ENCODE measurements around the gene TNFRSF14. TPM values are rescaled to one million over a fixed set of nuclear protein-coding genes. Genes with fewer than 3 reads are reported as not detected.

TNFRSF14 gene
- total RNA-seq, 1 experiment from 2014 or later, result 0.57 TPM

- no CpG with 5 or more reads among the region's 9 CpGs for WGBS (ENCODE audit: extremely low coverage, insufficient read length, low lambda C conversion rate)
- H3K4me2 ChIP-seq (ENCODE audit: insufficient read depth, insufficient read length, low read length), result no peak overlapping the region
- Mint-ChIP-seq H3K27me3 (ENCODE audit: low read depth) (peaks cover 88% of the 10 kb centered on the region), H3K27ac (no peak overlapping the region), H3K4me3 (no peak overlapping the region), H3K9me3 (peaks cover 0 to 3% of the 10 kb centered on the region in 2 experiments; a peak in 2 of 5 replicates), H3K36me3 (ENCODE audit: insufficient read depth in 1 of 3, low read depth in 3 of 3) (no peaks in the 10 kb centered on the region), H3K4me1 (peaks cover 10 to 26% of the 10 kb centered on the region in 2 experiments)
- no peak overlapping the region for H3K23ac ChIP-seq (ENCODE audit: insufficient read length, low read depth, low read length)
- TF ChIP-seq CTCF (conservative IDR thresholded peaks at IDR 0.05), result no peak
- no peaks in the 10 kb centered on the region for H3K79me2 ChIP-seq (ENCODE audit: insufficient read depth, low read length)
- peaks cover 3% of the 10 kb centered on the region for H4K20me1 ChIP-seq (ENCODE audit: control insufficient read depth, insufficient read depth, insufficient read length)
- peaks cover 5% of the 10 kb centered on the region; the same call in 1 of the 2 replicates for H3K27me3 ChIP-seq (ENCODE audit: insufficient read depth, low read length)
- no peak overlapping the region for H3K14ac ChIP-seq (ENCODE audit: insufficient read depth, low read length)
- no peaks in the 10 kb centered on the region for H3K9me3 ChIP-seq (ENCODE audit: control insufficient read depth, low read depth, low read length)
- H2BK15ac ChIP-seq (ENCODE audit: low read depth, low read length), result no peak overlapping the region
- no peak overlapping the region for H2AFZ ChIP-seq (ENCODE audit: low read length)
- no peak overlapping the region for H3K18ac ChIP-seq (ENCODE audit: insufficient read length, low read depth, low read length)
- no peak overlapping the region for H2BK12ac ChIP-seq (ENCODE audit: insufficient read length, low read depth, low read length)
- no peaks in the 10 kb centered on the region for H3K4me1 ChIP-seq (ENCODE audit: insufficient read depth, low read length)
- DNase-seq, result no peak
- no peak overlapping the region for H2BK20ac ChIP-seq (ENCODE audit: low read depth, low read length, poor library complexity, severe bottlenecking)
- H2BK120ac ChIP-seq (ENCODE audit: low read depth, low read length, poor library complexity, severe bottlenecking), result no peak overlapping the region
- no peak overlapping the region for H3K9ac ChIP-seq (ENCODE audit: extremely low read depth, insufficient read length, low read length)
- no peak overlapping the region for H4K5ac ChIP-seq (ENCODE audit: insufficient read length, low read depth, low read length)
- H4K91ac ChIP-seq (ENCODE audit: insufficient read length, low read depth, low read length), result no peak overlapping the region
- no peak overlapping the region for H2BK5ac ChIP-seq (ENCODE audit: insufficient read length, low read length)
- H4K8ac ChIP-seq (replicated peaks; ENCODE audit: insufficient read length, low read depth, low read length), result no peak overlapping the region
- no peak overlapping the region for H3T11ph ChIP-seq (ENCODE audit: low read length)
- no peaks in the 10 kb centered on the region for H3K23me2 ChIP-seq (ENCODE audit: insufficient read length, low read depth, low read length, poor library complexity, severe bottlenecking)
- H3K27ac ChIP-seq (ENCODE audit: insufficient read length, low read depth, low read length), result no peak overlapping the region
- H3K4ac ChIP-seq (ENCODE audit: low read depth, low read length), result no peak overlapping the region
- H3K79me1 ChIP-seq (ENCODE audit: insufficient read depth, low read depth, low read length, poor library complexity, severe bottlenecking), result no peaks in the 10 kb centered on the region
- no peak overlapping the region for H3K56ac ChIP-seq (ENCODE audit: insufficient read length, low read depth, low read length)
- no peak overlapping the region for H2AK5ac ChIP-seq (ENCODE audit: insufficient read length, low read length)
Measured at GRCh38 chr1:2537784-2538115, 18.4 kb upstream of the TNFRSF14 start.
